GM20431 (cell line): ENCODE data around the gene GGT7.

Experiments used
- in situ Hi-C: fragments of 300-500 bp; cut with MseI, MboI; formaldehyde crosslinking; loops from one replicate; pipeline ENCODE4 v1.15.0; 2020; ENCODE audit warnings: low sequenced_read_pairs; ENCODE audit not compliant: unreplicated experiment

The GGT7 gene

DNA sequence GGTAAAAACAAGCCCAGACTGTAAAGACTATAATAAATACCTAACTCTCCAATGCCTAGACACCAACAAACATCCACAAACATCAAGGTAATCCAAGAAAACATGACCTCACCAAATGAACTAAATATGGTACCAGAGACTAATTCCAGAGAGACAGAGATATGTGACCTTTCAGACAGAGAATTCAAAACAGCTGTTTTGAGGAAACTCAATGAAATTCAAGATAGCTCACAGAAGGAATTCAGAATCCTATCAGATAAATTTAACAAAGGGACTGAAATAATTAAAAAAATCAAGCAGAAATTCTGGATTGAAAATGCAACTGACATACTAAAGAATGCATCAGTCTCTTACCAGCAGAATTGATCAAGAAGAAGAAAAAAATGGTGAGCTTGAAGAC is 73.8 kb downstream of the GGT7 start:
- in situ Hi-C loops: no loop called here

- in situ Hi-C loops: no loop called here
These were observed 74.3 kb downstream of the GGT7 start for GRCh38 chr20:34798328-34798727.

DNA sequence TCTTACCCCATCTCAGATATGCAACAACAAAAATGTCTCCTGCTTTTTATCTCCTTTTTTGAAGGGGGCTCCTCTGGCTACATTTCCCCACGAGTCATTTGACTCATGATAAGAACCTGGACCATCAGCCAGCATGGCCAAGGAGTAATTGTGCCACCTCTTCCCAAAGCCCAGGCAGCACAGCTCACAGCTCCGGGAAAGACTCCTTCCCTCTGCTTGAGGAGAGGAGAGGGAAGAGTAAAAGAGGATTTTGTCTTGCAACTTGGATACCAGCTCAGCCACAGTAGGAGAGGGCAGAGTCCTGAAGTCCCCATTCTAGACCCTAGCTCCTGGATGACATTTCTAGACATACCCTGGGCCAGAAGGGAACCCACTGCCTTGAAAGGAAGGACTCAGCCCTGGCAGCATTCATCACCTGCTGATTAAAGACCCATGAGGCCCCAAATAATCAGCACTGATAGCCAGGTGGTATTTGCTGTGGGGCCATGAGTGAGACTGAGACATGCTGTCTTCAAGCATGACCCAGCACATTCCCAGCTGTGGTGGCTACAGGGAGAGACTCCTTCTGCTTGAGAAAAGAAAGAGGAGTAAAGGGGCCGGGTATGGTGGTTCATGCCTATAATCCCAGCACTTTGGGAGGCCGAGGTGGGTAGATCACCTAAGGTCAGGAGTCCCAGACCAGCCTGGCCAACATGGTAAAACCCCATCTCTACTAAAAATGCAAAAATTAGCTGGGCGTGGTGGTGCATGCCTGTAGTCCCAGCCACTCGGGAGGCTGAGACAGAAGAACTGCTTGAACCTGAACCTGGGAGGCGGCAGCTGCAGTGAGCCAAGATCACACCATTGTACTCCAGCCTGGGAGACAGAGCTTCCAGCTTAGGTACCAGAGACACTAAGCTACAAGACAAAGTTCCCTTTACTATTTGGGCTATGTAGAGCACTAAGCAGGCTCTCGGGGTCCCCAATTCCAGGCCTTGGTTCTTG is 75.4 kb downstream of the GGT7 start:
- in situ Hi-C loops: no loop called here
